Ectodermal cell (in vitro differentiated cells): ENCODE data around the gene OARD1.

Experiments
- H3K27ac ChIP-seq: 2 replicates; pipeline ENCODE4 v1.7.0; 2013; ENCODE audit warnings: mild to moderate bottlenecking, low read depth, low read length; ENCODE audit not compliant: insufficient read depth, poor library complexity, severe bottlenecking
- H3K27me3 ChIP-seq: 2 replicates; pipeline ENCODE4 v1.7.0; 2013; ENCODE audit warnings: mild to moderate bottlenecking, low read length; ENCODE audit not compliant: insufficient read depth, control insufficient read depth, poor library complexity, severe bottlenecking
- H3K36me3 ChIP-seq: one replicate; pipeline ENCODE4 v1.7.0; 2013; ENCODE audit warnings: low read length; ENCODE audit not compliant: control insufficient read depth, insufficient read depth
- H3K4me1 ChIP-seq: one replicate; pipeline ENCODE4 v1.7.0; 2013; ENCODE audit warnings: low read length; ENCODE audit not compliant: control insufficient read depth, insufficient read depth
- H3K4me3 ChIP-seq: 2 replicates; pipeline ENCODE4 v1.7.0; 2013; ENCODE audit warnings: low read depth, low read length, control low read depth; ENCODE audit not compliant: insufficient read depth
- H3K9me3 ChIP-seq: 2 replicates; pipeline ENCODE4 v1.7.0; 2013; ENCODE audit warnings: mild to moderate bottlenecking, low read length, moderate library complexity; ENCODE audit not compliant: control insufficient read depth
- WGBS, 2 experiments: methylation state at CpG; one replicate each; pipeline ENCODE4 v1.1.7; 2013; ENCODE audit warnings: missing lambda C conversion rate in 2 of 2; 5-methylcytosine and 5-hydroxymethylcytosine counted together

The OARD1 gene

DNA sequence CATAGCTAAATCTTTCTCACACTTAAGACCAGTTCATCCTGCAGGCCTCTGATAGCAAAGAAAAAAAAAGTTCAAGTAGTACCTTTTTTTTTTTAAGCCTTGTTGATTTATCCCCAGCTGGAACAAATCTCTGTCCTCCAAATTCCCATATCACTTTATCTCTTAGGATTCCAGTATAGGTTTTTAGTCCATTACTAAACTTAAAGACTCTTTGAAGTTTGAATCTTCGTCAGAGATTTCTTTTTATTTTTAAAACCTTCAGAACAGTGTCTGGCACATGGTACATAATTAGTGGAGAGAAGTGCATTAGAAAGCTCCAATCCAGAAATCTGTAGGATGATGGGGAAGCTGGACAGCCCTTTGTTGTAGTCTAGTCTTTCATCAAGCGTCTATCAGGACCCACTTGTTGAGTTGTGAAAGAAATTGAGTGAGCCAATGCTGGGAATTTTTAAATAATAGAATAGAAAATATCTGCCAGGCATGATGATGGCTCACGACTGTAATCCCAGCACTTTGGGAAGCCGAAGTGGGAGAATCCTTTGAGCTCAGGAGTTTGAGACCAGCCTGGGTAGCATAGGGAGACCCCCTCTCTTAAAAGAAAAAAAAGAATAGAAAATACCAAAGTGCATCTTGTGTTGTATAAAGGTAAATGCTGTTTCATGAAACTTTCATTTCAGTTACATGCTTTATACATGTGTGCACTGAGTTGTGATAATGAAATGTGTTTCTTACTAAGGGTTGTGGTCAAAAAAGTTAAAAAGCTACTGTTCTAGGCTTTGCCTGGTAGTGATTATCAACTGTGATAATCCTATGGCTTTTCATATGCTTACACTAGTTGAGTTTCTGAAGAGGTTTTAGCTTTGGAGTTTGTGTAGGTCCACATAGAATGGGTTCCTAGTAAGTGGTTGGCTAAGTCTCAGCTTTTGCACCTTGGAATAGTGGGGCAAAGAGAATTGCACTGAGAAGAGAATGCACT is 3.8 kb upstream of the OARD1 start:
- Histone ChIP-seq H3K4me3 (no peak overlapping the region), H3K4me1 (peaks cover 9% of the 10 kb centered on the region), H3K27ac (no peak overlapping the region), H3K27me3 (no peaks in the 10 kb centered on the region), H3K9me3 (no peaks in the 10 kb centered on the region), H3K36me3 (peaks cover 21% of the 10 kb centered on the region)
- WGBS, 2 experiments: 88 to 94% methylated on average over 4 of the region's 4 CpGs

DNA sequence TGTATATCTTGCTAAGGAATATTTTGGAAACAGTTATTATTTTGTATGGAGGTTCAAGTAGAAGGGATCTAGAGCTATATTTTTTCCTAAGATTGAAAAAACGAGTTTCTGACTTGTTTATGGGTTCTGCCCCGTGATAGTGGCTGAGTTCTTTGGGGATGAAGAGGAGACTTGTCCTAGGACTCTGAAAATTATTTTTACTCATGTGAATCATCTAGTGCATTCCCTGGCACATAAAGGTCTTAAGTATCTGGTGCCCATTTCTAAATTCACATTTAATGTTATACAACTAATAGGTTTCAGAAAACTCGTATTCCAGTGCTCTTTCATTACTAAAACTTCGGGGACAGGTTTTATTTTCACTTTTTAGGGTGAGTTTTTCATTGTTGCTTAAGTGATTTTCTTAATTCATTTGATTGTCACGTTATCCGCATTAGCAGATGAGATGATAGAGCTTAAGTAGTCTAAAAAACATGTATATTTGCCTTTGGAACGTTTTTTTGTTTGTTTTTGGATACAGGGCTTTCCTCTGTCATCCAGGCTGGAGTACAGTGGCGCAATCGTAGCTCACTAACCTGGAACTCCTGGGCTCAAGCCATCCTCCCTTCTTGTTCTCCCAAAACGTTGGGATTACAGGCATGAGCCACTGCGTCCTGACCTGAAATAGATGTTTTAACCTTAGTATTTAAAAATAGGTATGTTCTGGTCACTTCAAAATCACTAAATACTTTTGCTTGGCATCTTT is 2.7 kb upstream of the OARD1 start:
- Histone ChIP-seq H3K4me1 (peaks cover 9% of the 10 kb centered on the region), H3K27me3 (no peaks in the 10 kb centered on the region), H3K9me3 (no peaks in the 10 kb centered on the region), H3K4me3 (peak overlapping the region; percentile 94), H3K36me3 (peaks cover 11% of the 10 kb centered on the region), H3K27ac (no peak overlapping the region)
- WGBS, 2 experiments: 70 to 75% methylated on average over 10 to 11 of the region's 11 CpGs

DNA sequence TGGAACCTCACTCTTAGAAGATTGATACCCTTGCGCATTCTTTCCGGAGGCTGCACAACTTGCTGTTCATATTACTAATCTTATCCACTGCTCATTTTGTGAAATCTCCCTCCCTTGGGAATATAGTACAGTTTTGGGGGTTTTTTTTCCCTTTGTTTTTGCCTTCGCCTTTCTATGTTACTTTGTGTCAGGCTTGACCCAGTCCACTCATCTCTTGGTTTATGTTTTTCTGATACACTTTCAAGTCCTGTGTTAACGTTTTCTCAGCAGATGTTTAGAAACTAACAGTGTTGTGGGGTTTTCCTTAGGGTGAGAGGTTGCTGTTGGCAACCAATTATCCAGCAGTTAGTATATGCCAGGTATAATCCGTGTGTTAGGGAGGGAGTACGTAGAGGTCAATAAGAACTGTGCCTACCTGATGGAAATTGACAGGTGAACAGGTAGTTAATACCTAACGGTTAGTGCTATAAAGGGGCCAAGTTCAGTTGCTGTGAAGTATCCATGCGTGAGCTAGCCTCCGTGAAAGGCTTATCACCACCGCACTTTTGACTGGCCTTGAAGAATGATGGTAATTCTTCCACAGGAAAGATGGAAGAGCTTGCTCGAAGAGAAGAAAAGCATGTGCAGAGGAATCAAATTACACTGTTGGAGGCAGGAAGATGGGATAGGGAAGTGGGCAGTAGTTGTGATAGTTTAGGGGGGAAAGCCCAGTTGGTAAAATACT is 2.0 kb upstream of the OARD1 start:
- H3K27ac ChIP-seq: peak overlapping the region; percentile 98
- peaks cover 9% of the 10 kb centered on the region for H3K4me1 ChIP-seq
- peaks cover 6% of the 10 kb centered on the region for H3K36me3 ChIP-seq
- no peaks in the 10 kb centered on the region for H3K27me3 ChIP-seq
- WGBS, 2 experiments: 4 to 8% methylated on average over 11 of the region's 11 CpGs
- no peaks in the 10 kb centered on the region for H3K9me3 ChIP-seq
- H3K4me3 ChIP-seq: peak overlapping the region; percentile 94

DNA sequence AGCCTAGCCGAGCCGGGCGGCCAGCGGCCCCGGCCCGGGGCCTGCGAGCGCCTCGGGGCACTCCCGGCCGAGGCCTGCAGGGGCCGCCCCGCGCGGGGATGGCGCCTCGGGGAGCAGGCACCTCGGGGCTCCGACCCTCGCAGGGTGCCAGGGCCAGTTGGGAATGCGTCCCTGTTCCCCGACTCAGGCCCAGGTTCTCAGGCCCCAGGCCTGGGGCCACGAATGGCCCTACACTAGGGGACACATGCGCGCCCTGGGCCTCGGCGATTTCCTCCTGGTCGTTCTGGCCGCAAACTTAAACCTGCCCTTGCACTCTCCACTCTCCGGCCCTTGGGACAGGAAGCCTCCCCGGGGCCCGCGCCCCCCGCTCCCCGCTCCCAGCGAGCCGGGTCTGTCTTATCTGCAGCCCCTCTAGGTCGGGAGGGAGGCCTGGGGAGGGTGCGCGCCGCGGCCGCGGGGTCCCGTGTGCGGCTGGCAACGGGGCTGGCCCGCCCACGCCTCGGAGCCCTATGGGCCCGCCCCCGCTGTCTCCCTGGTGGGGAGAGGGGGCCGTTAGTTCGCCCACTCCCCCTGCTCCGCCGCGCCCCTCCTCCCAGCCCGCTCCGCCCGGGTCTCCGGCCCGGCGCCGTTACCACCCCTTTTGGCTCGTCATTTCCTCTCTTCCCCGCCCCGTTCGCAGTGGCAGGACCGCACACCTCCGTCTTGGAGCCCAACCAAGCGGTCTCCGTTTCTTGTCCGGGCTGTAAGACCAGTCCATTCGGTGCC is 1.2 kb upstream of the OARD1 start:
- H3K36me3 ChIP-seq: peaks cover 5% of the 10 kb centered on the region
- peak overlapping the region; percentile 98 for H3K27ac ChIP-seq
- H3K9me3 ChIP-seq: no peaks in the 10 kb centered on the region
- no peaks in the 10 kb centered on the region for H3K27me3 ChIP-seq
- peaks cover 9% of the 10 kb centered on the region for H3K4me1 ChIP-seq
- WGBS, 2 experiments: 0% methylated on average over 74 of the region's 74 CpGs
- peak overlapping the region; percentile 94 for H3K4me3 ChIP-seq

GRCh38 chr6:41072836-41073202 is 663 bp upstream of the OARD1 start, which contains the start of gene NFYA:
Gene NFYA, plus strand, starts transcription at chr6:41072974. Its CDS starts 6,116 bp downstream, at chr6:41079090.
- Histone ChIP-seq H3K4me3 (peak within 1 kb of the TSS; percentile 94), H3K27ac (peak within 1 kb of the TSS; percentile 98), H3K4me1 (peaks cover 9% of the 10 kb centered on the region), H3K27me3 (no peaks in the 10 kb centered on the region), H3K36me3 (peaks cover 5% of the 10 kb centered on the region), H3K9me3 (no peaks in the 10 kb centered on the region)
- 0% methylated on average over 37 of the region's 37 CpGs for WGBS, 2 experiments

DNA sequence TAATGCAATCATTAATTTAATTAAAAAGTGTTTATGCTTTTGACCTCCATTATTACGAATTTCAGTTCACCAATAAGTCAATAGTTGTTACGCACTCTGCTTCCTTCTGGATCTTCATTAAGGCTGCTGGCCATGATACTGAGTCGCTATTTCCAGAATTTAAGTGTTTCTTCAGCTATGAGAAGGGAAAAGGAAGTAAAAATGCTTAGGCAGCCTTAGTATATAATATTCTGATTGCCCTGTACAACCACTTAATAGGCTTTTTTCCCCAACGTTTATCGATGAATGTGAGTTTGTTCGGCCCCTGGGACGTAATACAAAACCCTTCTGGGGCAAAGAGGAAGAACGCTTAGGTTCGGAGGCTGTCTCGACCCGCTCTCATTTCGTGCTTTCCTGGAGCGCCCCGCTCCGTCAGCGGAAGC is 644 bp downstream of the OARD1 start:
- Histone ChIP-seq H3K4me1 (peaks cover 9% of the 10 kb centered on the region), H3K36me3 (peaks cover 5% of the 10 kb centered on the region), H3K27ac (peak overlapping the region; percentile 98), H3K4me3 (peak overlapping the region; percentile 94), H3K27me3 (no peaks in the 10 kb centered on the region), H3K9me3 (no peaks in the 10 kb centered on the region)
- 2 to 3% methylated on average over 14 to 16 of the region's 16 CpGs for WGBS, 2 experiments

DNA sequence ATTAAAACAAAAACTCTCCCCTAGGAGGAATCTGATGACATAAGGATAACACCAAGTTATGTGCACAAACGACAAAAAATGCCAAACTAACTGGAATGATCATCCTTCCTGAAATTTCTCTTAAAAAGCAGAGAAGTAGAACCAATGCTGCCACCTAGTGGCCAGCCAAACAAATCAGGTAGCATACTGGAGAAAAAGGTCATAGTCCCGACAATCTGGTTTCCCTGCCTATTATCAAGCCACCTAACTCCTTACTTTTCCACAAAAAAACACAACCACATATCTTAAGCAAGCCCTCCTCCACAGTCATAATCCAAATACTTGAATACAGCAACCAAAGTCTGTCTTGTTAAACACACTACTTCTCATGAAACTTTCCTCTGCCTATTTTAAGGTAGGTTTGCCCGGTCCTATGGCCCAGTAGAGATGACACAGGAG is 5.3 kb downstream of the OARD1 start:
- Histone ChIP-seq H3K36me3 (peaks cover 18% of the 10 kb centered on the region), H3K27ac (no peak overlapping the region), H3K4me3 (no peak overlapping the region), H3K27me3 (no peaks in the 10 kb centered on the region), H3K9me3 (no peaks in the 10 kb centered on the region), H3K4me1 (no peaks in the 10 kb centered on the region)
- 61 to 62% methylated on average over 3 of the region's 3 CpGs for WGBS, 2 experiments

DNA sequence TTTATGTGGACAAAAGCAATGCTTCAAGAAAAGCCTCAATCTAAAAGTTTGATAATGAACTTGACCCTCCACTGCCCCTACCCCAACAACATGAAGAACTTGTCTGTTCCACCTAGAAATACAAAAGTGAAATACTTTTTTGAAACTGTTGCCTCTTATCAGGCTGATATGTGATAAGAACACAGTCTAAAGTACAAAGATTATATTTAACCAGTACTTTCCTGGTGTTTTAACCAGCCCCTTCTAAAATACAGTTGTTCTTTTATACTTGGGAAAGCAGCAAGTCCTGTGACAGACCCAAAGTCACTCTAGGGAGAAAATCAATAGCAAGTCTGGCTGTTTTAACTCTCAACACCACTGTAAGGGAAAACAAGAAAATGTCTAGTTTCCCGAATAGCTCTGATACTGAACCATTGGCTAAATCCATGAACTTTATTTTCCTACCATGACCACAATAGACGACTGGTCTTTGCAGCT is 6.6 kb downstream of the OARD1 start:
- no peaks in the 10 kb centered on the region for H3K9me3 ChIP-seq
- peaks cover 18% of the 10 kb centered on the region for H3K36me3 ChIP-seq
- no peaks in the 10 kb centered on the region for H3K27me3 ChIP-seq
- H3K4me1 ChIP-seq: no peaks in the 10 kb centered on the region
- no peak overlapping the region for H3K4me3 ChIP-seq
- no peak overlapping the region for H3K27ac ChIP-seq
- WGBS, 2 experiments: 94 to 96% methylated on average over 2 of the region's 2 CpGs

DNA sequence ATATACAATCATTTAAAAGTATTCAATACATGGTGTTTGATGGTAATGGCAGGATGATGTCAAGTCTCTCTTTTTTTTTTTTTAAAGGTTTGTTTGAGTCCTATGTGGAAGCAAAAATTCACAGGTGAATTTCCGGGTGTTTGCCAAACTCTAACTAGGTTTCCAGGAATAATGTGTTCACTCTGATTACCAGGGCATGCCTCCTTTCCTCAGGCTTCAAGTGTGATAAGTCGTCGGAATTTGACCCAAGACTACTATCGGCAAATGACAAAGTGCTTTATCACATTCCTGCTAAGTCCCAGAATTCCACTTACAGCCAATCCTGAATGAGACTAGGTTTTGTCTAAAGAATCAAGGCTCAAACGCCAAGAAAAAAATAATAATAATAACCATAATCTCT is 7.3 kb downstream of the OARD1 start:
- Histone ChIP-seq H3K9me3 (no peaks in the 10 kb centered on the region), H3K27me3 (no peaks in the 10 kb centered on the region), H3K36me3 (peaks cover 18% of the 10 kb centered on the region), H3K4me3 (no peak overlapping the region), H3K27ac (no peak overlapping the region), H3K4me1 (no peaks in the 10 kb centered on the region)
- 88 to 99% methylated on average over 4 to 5 of the region's 5 CpGs for WGBS, 2 experiments
